Measurements from ENCODE around the gene ABCA1. TPM values are rescaled to one million over a fixed set of nuclear protein-coding genes. Genes with fewer than 3 reads are reported as not detected.

Gene ABCA1
- total and polyA plus RNA-seq, 10 of the 15 experiments (the other 5 are each of a cell fraction or from before 2014, with no cell fraction given), result 0.01 to 0.56 (median 0.16) TPM

DNA sequence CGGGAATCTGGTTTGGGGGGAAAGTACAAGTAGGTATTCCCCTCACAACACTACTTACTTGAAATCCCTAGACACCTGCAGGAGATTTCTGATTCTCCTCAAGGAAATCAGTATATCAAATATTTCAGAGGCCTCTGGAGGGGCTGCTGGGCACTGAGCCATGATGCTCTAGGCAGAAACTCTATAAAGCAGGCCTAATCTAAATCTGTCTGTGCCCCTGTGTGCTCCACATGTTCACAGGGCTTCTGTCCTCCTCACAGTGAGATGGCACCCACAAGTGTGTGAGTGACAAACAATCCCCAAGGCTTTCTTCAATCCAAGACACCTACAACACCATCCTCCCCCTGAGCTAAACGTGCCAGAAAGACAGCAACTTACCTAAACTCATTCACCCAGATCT, 125.0 kb downstream of the ABCA1 start (continued):
- TF ChIP-seq, protein P1, sequence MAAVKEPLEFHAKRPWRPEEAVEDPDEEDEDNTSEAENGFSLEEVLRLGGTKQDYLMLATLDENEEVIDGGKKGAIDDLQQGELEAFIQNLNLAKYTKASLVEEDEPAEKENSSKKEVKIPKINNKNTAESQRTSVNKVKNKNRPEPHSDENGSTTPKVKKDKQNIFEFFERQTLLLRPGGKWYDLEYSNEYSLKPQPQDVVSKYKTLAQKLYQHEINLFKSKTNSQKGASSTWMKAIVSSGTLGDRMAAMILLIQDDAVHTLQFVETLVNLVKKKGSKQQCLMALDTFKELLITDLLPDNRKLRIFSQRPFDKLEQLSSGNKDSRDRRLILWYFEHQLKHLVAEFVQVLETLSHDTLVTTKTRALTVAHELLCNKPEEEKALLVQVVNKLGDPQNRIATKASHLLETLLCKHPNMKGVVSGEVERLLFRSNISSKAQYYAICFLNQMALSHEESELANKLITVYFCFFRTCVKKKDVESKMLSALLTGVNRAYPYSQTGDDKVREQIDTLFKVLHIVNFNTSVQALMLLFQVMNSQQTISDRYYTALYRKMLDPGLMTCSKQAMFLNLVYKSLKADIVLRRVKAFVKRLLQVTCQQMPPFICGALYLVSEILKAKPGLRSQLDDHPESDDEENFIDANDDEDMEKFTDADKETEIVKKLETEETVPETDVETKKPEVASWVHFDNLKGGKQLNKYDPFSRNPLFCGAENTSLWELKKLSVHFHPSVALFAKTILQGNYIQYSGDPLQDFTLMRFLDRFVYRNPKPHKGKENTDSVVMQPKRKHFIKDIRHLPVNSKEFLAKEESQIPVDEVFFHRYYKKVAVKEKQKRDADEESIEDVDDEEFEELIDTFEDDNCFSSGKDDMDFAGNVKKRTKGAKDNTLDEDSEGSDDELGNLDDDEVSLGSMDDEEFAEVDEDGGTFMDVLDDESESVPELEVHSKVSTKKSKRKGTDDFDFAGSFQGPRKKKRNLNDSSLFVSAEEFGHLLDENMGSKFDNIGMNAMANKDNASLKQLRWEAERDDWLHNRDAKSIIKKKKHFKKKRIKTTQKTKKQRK (IDR thresholded peaks at IDR 0.05; ENCODE audit: low read depth, low read length), result no peak
- no peak for TF ChIP-seq SUZ12 (IDR thresholded peaks at IDR 0.05; ENCODE audit: unreplicated experiment)
- TF ChIP-seq RELB (IDR thresholded peaks at IDR 0.05; ENCODE audit: low read depth), result no peak

DNA sequence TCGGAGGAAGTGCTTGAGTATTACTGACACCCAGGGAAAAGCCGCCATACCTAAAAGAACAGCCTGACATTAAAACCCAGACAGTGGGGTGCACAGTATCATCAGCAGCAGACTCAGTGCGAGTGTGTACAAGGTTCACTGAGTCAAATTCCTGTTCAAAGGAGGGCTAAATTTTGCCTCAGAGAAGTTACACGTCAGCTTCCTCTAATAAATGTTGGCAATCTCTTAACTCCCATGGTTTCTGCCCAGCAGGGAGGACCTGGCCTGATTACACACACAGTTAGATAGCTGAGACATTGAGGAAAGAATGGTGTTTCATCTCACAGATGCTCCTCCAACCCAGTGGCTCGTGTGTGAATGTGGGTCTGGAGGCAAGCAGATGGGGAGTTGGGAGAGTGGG, 125.8 kb downstream of the ABCA1 start:
- intact Hi-C loops (cut with micrococcal nuclease; ENCODE audit: unreplicated experiment), result no loop called here
- H3K4me2 ChIP-seq (ENCODE audit: control insufficient read depth, insufficient read depth), result no peak overlapping the region
- H3K9me3 ChIP-seq (replicated peaks; ENCODE audit: control insufficient read depth, insufficient read depth, low read length), result no peaks in the 10 kb centered on the region
- DNase-seq (ENCODE audit: low read depth, low spot score) (no peak), FAIRE-seq (no peak), ATAC-seq (no peak)
- H3K4me3 ChIP-seq, result no peak overlapping the region
- H3K36me3 ChIP-seq (ENCODE audit: control insufficient read depth in 2 of 2, insufficient read depth in 2 of 2, low read length in 1 of 2), result no peaks in the 10 kb centered on the region
- H3K27me3 ChIP-seq (replicated peaks in 1 of 2; ENCODE audit: control insufficient read depth in 2 of 2, insufficient read depth in 2 of 2, low read length in 1 of 2), result peaks cover 0 to 2% of the 10 kb centered on the region in 2 experiments; a peak in 1 of 4 replicates
- no peak overlapping the region for H2AFZ ChIP-seq (ENCODE audit: control insufficient read depth, low read depth, low read length)
- in situ Hi-C loops (cut with MboI), result no loop called here
- CTCF ChIA-PET, result no interaction called here
- TF ChIP-seq IRF5 (IDR thresholded peaks at IDR 0.05; ENCODE audit: borderline replicate concordance) (no peak), MYC (IDR thresholded peaks at IDR 0.05; ENCODE audit: insufficient read depth, insufficient read length, insufficient replicate concordance, low read length, severe bottlenecking) (no peak), CEBPB (IDR thresholded peaks at IDR 0.05; ENCODE audit: borderline replicate concordance in 1 of 2, low read depth in 2 of 2, low read length in 2 of 2) (no peak), ATF3 (IDR thresholded peaks at IDR 0.05; ENCODE audit: borderline replicate concordance, extremely low read depth, low read depth, low read length) (no peak), CBX3 (IDR thresholded peaks at IDR 0.05; ENCODE audit: borderline replicate concordance, low read depth) (no peak), LARP7 (IDR thresholded peaks at IDR 0.05) (no peak), SMC3 (IDR thresholded peaks at IDR 0.05; ENCODE audit: borderline replicate concordance, low read length) (no peak), RAD51 (IDR thresholded peaks at IDR 0.05) (no peak), BCL11A (IDR thresholded peaks at IDR 0.05; ENCODE audit: low read depth, low read length) (no peak), USF2 (IDR thresholded peaks at IDR 0.05; ENCODE audit: borderline replicate concordance, low read depth, low read length) (no peak)
- SMC1A ChIA-PET (ENCODE audit: uncharacterized antibody, unreplicated experiment), result no interaction called here
- no peaks in the 10 kb centered on the region for H3K79me2 ChIP-seq (ENCODE audit: control insufficient read depth, insufficient read depth, low read length)
- BruUV-seq (replicated peaks), result no TSS peak
- no peak overlapping the region for H3K9ac ChIP-seq (ENCODE audit: control insufficient read depth, insufficient read depth, low read length)
- 49% methylated on average over 5 of the region's 5 CpGs for WGBS (ENCODE audit: insufficient coverage, insufficient replicate concordance, low lambda C conversion rate, missing lambda C conversion rate)
- H4K20me1 ChIP-seq (ENCODE audit: control insufficient read depth, insufficient read depth), result no peaks in the 10 kb centered on the region
- H3K27ac ChIP-seq (ENCODE audit: control insufficient read depth, insufficient read depth), result no peak overlapping the region
- RAD21 ChIA-PET (ENCODE audit: unreplicated experiment), result interaction anchor here (1.4 kb wide), 1 partner anchor 22 kb away, joined by 4 read pairs; no protein-coding TSS in a partner anchor
- no peaks in the 10 kb centered on the region for H3K4me1 ChIP-seq (ENCODE audit: control insufficient read depth, insufficient read depth, low read length)
- POLR2A ChIA-PET, result no interaction called here
